Smooth muscle cell (in vitro differentiated cells): ENCODE results near the gene KLHL42. TPM values are rescaled to one million over a fixed set of nuclear protein-coding genes. Genes with fewer than 3 reads are reported as not detected.
A peak's percentile ranks its signal among the peaks of the same experiment; 100 is the strongest.

Source experiments
- DNase-seq: peaks from one replicate; lab custom pipeline; 2025; ENCODE audit not compliant: unreplicated experiment; lab: John Stamatoyannopoulos, UW
- H2AFZ ChIP-seq: fragments of 200-600 bp; sonication (generic); 2 replicates; pipeline ENCODE4 v1.6.0; 2016; ENCODE audit warnings: antibody characterized with exemption, low read depth, mild to moderate bottlenecking
- H3F3A ChIP-seq: fragments of 200-600 bp; sonication (generic); 2 replicates; pipeline ENCODE4 v1.6.0; 2017; ENCODE audit warnings: antibody characterized with exemption, low read depth
- H3K27ac ChIP-seq: fragments of 200-600 bp; sonication (generic); 2 replicates; pipeline ENCODE4 v1.5.1; 2016; ENCODE audit warnings: low read depth, mild to moderate bottlenecking
- H3K27me3 ChIP-seq: fragments of 200-600 bp; sonication (generic); 2 replicates; pipeline ENCODE4 v1.6.1; 2016; ENCODE audit warnings: low read depth, mild to moderate bottlenecking
- H3K36me3 ChIP-seq: fragments of 200-600 bp; sonication (generic); 2 replicates; pipeline ENCODE4 v1.5.1; 2016; ENCODE audit warnings: low read depth
- H3K4me1 ChIP-seq: fragments of 200-600 bp; sonication (generic); 2 replicates; pipeline ENCODE4 v1.5.1; 2016; ENCODE audit warnings: low read depth
- H3K4me2 ChIP-seq: fragments of 200-600 bp; sonication (generic); 2 replicates; pipeline ENCODE4 v1.6.0; 2016; ENCODE audit warnings: mild to moderate bottlenecking
- H3K4me3 ChIP-seq: fragments of 200-600 bp; sonication (generic); 2 replicates; pipeline ENCODE4 v1.5.1; 2016; ENCODE audit warnings: mild to moderate bottlenecking
- H3K79me2 ChIP-seq: fragments of 200-600 bp; sonication (generic); 2 replicates; pipeline ENCODE4 v1.6.0; 2016; ENCODE audit warnings: low read depth, mild to moderate bottlenecking
- H3K9ac ChIP-seq: fragments of 200-600 bp; sonication (generic); 2 replicates; pipeline ENCODE4 v1.6.0; 2016; ENCODE audit warnings: low read depth
- H3K9me3 ChIP-seq: fragments of 200-600 bp; sonication (generic); replicated peaks from 2 replicates; pipeline ENCODE4 v1.5.1; 2016; ENCODE audit warnings: low read depth
- H4K20me1 ChIP-seq: fragments of 200-600 bp; sonication (generic); 2 replicates; pipeline ENCODE4 v1.6.0; 2016; ENCODE audit warnings: low read depth
- whole genome bisulfite sequencing: methylation state at CpG from one replicate; pipeline ENCODE4 v1.1.7; 2016; ENCODE audit warnings: low lambda C conversion rate; 5-methylcytosine and 5-hydroxymethylcytosine counted together
- polyA plus RNA-seq: library from polyadenylated mRNA; unstranded; fragments of >200 nt; fragmentation: Nextera tagmentation; extraction: Ambion mirVana; gene quantifications from 2 replicates; pipeline ENCODE4 v1.2.1, GENCODE V29; 2016
- total RNA-seq: library from RNA; depleted of rRNA; stranded (reverse); fragments of >200 nt; gene quantifications from 2 replicates; pipeline ENCODE4 v1.2.3, GENCODE V29; 2014
- TF ChIP-seq, protein P1 (sequence below): fragments of 200-600 bp; sonication (generic); IDR thresholded peaks from 2 replicates; pipeline ENCODE4 v1.5.1; 2017; ENCODE audit warnings: borderline replicate concordance, mild to moderate bottlenecking, antibody characterized with exemption; ENCODE audit not compliant: insufficient read depth, poor library complexity, severe bottlenecking

Gene KLHL42
- total and polyA plus RNA-seq, 2 experiments from 2014 or later = 25.6 to 35.4 TPM

- Histone ChIP-seq H3K79me2 (no peaks in the 10 kb centered on the region), H3F3A (no peaks in the 10 kb centered on the region), H3K36me3 (peaks cover 14% of the 10 kb centered on the region), H3K27ac (no peak overlapping the region), H3K4me1 (no peaks in the 10 kb centered on the region), H2AFZ (no peak overlapping the region), H3K9ac (no peak overlapping the region), H3K4me2 (no peak overlapping the region), H3K4me3 (no peak overlapping the region), H3K9me3 (no peaks in the 10 kb centered on the region), H3K27me3 (no peaks in the 10 kb centered on the region), H4K20me1 (no peaks in the 10 kb centered on the region)
- DNase-seq = no peak
- TF ChIP-seq, protein P1, sequence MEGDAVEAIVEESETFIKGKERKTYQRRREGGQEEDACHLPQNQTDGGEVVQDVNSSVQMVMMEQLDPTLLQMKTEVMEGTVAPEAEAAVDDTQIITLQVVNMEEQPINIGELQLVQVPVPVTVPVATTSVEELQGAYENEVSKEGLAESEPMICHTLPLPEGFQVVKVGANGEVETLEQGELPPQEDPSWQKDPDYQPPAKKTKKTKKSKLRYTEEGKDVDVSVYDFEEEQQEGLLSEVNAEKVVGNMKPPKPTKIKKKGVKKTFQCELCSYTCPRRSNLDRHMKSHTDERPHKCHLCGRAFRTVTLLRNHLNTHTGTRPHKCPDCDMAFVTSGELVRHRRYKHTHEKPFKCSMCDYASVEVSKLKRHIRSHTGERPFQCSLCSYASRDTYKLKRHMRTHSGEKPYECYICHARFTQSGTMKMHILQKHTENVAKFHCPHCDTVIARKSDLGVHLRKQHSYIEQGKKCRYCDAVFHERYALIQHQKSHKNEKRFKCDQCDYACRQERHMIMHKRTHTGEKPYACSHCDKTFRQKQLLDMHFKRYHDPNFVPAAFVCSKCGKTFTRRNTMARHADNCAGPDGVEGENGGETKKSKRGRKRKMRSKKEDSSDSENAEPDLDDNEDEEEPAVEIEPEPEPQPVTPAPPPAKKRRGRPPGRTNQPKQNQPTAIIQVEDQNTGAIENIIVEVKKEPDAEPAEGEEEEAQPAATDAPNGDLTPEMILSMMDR = no peak
- 94% methylated on average over 7 of the region's 7 CpGs for WGBS
Observed at GRCh38 chr12:27756670-27757195, 23.3 kb upstream of the KLHL42 start.

- Histone ChIP-seq H3K36me3 (no peaks in the 10 kb centered on the region), H3K27ac (no peak overlapping the region), H3K9me3 (no peaks in the 10 kb centered on the region), H3K4me2 (no peak overlapping the region), H3K4me1 (no peaks in the 10 kb centered on the region), H3K4me3 (no peak overlapping the region), H4K20me1 (no peaks in the 10 kb centered on the region), H3K27me3 (no peaks in the 10 kb centered on the region), H3K9ac (no peak overlapping the region), H3K79me2 (no peaks in the 10 kb centered on the region), H3F3A (no peaks in the 10 kb centered on the region), H2AFZ (no peak overlapping the region)
- DNase-seq = no peak
- 81% methylated on average over 2 of the region's 2 CpGs for WGBS
- TF ChIP-seq, protein P1 = no peak
Observed at GRCh38 chr12:27762757-27763156, 17.3 kb upstream of the KLHL42 start.

DNA sequence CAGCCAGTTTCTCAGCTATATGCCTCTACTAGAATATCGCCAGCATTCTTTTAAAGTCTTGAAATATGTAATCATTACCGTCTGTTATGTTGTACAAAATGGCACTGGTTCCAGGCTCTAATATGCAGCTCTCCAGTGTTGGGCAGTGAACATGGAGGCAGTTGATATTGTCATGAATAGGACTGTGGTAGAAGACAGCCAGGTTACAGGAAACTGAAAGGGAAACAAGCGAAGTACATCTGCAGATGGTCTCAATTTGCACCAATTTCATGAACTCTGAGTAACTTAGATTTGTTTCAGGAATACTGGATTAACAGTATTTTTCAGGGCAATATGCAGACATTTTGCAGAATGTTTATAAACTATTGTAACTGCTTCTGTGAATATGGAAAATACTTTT lies 13.4 kb upstream of the KLHL42 start:
- Histone ChIP-seq H3K9ac (no peak overlapping the region), H3K4me3 (no peak overlapping the region), H3K79me2 (no peaks in the 10 kb centered on the region), H3K9me3 (no peaks in the 10 kb centered on the region), H3K36me3 (no peaks in the 10 kb centered on the region), H3K27ac (no peak overlapping the region), H3K4me2 (no peak overlapping the region), H3K27me3 (no peaks in the 10 kb centered on the region), H2AFZ (no peak overlapping the region), H3K4me1 (no peaks in the 10 kb centered on the region), H4K20me1 (no peaks in the 10 kb centered on the region), H3F3A (peaks cover 4% of the 10 kb centered on the region)
- DNase-seq = no peak
- TF ChIP-seq, protein P1 = no peak
- 97% methylated on average over 3 of the region's 3 CpGs for WGBS

DNA sequence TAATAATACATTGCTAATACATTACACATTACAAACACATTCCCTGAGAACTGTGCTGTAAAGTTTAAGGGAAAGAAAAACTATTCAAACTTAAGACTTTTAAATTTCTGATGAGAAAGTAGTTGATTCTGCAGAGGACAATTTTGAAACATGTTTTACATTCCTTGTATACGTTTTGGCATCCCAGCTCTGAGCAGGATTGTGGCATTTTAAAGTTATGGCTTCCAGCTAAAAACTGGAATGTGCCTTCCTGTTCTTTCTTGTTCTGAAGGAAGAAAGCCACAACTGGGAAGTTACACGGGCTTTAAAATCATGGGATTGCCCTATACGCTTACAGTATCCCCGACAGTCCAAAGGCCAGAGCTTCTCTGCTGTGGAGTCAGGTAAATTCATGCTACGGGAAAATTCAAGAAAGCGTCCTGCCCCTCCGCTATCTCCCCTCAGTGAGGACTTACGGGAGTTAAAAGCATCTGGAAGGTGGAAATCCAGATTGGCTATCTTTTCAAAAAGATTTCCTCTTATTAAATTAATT lies 10.8 kb upstream of the KLHL42 start:
- TF ChIP-seq, protein P1 = no peak
- Histone ChIP-seq H2AFZ (no peak overlapping the region), H3K27ac (peak overlapping the region; percentile 28), H3K27me3 (no peaks in the 10 kb centered on the region), H3K9ac (no peak overlapping the region), H4K20me1 (no peaks in the 10 kb centered on the region), H3K79me2 (no peaks in the 10 kb centered on the region), H3K9me3 (no peaks in the 10 kb centered on the region), H3K4me3 (no peak overlapping the region), H3K36me3 (no peaks in the 10 kb centered on the region), H3F3A (peaks cover 4% of the 10 kb centered on the region), H3K4me2 (peak overlapping the region; percentile 26), H3K4me1 (peaks cover 5% of the 10 kb centered on the region)
- WGBS = 70% methylated on average over 8 of the region's 8 CpGs
- DNase-seq = no peak
